ENCODE results near the gene TUBB4B. TPM values are rescaled to one million over a fixed set of nuclear protein-coding genes. Genes with fewer than 3 reads are reported as not detected.

The TUBB4B gene
- total RNA-seq, 2 donors from 2014 or later, result 79.1 to 171 TPM

DNA sequence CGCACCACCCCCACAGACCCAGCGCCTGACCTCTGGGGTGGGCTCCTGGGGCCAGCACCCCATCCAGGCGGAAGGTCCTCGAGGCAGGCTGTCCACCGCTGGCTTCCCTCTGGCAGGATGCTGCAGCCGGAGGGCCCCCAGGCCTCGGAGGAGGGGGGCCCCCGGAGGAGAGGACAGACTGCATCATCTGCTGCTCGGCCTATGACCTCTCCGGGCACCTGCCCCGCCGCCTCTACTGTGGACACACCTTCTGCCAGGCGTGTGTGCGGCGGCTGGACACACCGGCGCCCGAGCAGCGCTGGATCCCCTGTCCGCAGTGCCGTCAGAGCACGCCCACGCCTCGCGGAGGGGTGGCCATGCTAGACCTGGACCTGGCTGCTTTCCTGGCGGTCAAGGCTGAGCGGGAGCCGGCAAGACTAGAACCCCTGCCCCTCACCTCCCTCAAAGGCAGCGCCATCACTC, 12.6 kb upstream of the TUBB4B start:
- intact Hi-C loops (cut with DNase I), result no loop called here
- Histone ChIP-seq H3K4me3 (no peak overlapping the region), H3K36me3 (replicated peaks in 1 of 2; ENCODE audit: insufficient read depth in 1 of 2, low read depth in 2 of 2) (no peaks in the 10 kb centered on the region), H3K9me3 (no peaks in the 10 kb centered on the region), H3K27ac (no peak overlapping the region), H3K4me1 (peaks cover 29% of the 10 kb centered on the region), H3K27me3 (peaks cover 0 to 16% of the 10 kb centered on the region in 2 donors)
- WGBS, 2 donors, result 39% methylated on average over 26 of the region's 29 CpGs; no CpG with 5 or more reads in 1 of the 2 donors
- TF ChIP-seq, protein P1, sequence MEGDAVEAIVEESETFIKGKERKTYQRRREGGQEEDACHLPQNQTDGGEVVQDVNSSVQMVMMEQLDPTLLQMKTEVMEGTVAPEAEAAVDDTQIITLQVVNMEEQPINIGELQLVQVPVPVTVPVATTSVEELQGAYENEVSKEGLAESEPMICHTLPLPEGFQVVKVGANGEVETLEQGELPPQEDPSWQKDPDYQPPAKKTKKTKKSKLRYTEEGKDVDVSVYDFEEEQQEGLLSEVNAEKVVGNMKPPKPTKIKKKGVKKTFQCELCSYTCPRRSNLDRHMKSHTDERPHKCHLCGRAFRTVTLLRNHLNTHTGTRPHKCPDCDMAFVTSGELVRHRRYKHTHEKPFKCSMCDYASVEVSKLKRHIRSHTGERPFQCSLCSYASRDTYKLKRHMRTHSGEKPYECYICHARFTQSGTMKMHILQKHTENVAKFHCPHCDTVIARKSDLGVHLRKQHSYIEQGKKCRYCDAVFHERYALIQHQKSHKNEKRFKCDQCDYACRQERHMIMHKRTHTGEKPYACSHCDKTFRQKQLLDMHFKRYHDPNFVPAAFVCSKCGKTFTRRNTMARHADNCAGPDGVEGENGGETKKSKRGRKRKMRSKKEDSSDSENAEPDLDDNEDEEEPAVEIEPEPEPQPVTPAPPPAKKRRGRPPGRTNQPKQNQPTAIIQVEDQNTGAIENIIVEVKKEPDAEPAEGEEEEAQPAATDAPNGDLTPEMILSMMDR (IDR thresholded peaks at IDR 0.05), result no peak
- no peak for TF ChIP-seq POLR2A (IDR thresholded peaks at IDR 0.05)
- DNase-seq (no peak), ATAC-seq (no peak)

DNA sequence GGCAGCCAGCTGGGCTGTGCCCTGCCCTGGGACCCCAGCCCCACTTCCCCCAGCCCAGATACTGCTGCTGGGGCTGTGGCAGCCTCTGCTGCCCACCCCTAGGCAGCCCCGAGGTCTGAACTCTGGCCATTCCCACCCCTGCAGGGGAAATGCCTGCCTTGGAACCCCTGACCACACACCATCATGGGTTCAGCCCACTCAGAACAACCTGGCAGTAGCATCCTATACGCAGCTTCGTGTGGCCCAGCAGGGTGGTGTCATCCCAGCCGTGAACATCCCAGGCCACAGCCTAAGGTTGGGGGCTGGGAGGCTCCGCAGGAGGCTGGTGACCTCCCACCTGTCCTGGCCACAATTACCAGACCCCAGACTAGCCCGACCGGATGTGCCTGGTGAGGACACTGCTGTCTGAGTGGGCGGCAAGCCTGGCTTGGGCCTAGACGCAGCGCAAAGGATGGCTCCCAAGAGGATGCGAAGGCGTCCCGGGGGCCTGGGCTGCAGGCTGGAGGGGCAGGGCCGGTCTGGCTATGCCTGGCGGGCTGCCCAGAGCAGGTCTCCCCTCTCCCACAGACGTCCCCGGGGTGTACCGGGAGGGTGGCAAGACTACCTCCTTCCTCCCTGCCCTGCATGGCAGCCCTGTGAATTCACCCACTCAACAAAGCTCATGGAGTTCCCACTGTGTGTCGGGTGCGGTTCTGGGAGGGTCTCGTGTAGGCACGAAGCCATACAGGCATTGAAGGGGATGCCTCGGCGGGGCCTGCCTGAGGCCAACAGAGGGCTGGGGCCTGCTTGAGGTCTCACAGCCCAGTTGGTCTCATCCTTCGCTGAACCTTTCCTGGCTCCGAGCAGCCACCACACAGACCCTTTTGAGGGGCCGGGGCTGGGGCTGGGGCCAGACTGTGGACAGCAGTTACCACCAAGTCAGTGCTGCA, 11.9 kb upstream of the TUBB4B start:
- peaks cover 0 to 18% of the 10 kb centered on the region in 2 donors for H3K27me3 ChIP-seq

DNA sequence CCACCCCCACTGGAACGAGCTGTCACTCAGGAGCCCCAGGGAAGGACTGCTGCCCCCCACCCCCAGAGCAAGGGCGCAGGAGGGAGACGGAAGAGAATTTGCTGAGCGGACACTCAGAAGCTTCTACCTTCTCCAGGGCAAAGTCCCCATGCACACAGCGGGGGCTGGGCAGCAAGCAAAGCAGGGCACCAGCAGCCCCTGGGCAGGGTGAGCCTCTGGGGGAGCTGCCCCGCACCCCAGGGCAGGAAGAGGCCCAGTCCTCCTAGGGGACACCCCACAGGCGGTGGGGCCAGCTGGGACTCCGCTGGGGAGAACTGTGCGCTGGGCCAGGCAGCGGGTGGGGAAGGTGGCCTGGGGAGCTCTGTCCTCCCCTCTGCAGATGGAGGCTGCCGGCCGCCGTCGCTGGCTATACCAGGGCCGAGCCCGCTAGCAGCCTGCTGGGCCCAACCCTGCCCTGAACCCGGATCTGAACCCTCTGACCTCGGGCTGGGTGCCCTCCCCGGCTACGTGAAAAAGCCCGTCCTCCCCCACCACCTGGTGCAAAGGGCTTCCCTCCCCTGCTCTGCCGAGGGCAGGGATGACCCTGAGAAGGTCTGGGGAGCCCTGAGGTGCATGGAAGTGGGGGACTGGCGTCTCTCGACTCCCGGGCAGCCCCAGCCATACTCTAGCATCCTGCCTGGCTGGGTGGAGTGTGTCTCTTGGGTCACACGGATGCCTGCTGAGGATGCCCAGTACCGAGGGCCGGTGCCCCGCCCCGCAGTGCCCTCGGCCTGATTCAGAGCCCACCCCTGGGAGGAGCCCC, 11.0 kb upstream of the TUBB4B start:
- Histone ChIP-seq H3K36me3 (replicated peaks in 1 of 2; ENCODE audit: insufficient read depth in 1 of 2, low read depth in 2 of 2) (no peaks in the 10 kb centered on the region), H3K9me3 (no peaks in the 10 kb centered on the region), H3K27me3 (peaks cover 0 to 20% of the 10 kb centered on the region in 2 donors), H3K4me3 (no peak overlapping the region), H3K4me1 (peaks cover 22% of the 10 kb centered on the region), H3K27ac (no peak overlapping the region)
- WGBS, 2 donors, result 54 to 65% methylated on average over 10 to 29 of the region's 31 CpGs
- ATAC-seq (no peak), DNase-seq (no peak)
- intact Hi-C loops (cut with DNase I), result loop anchor here (5.0 kb wide), 2 partner anchors 38 to 113 kb away; no protein-coding TSS in a partner anchor
- TF ChIP-seq, protein P1 (IDR thresholded peaks at IDR 0.05), result no peak
- TF ChIP-seq POLR2A (IDR thresholded peaks at IDR 0.05), result no peak

More for the DNA sequence above, 11.9 kb upstream of the TUBB4B start:
- Histone ChIP-seq H3K27ac (no peak overlapping the region), H3K9me3 (no peaks in the 10 kb centered on the region), H3K4me1 (peaks cover 23% of the 10 kb centered on the region), H3K4me3 (no peak overlapping the region), H3K36me3 (replicated peaks in 1 of 2; ENCODE audit: insufficient read depth in 1 of 2, low read depth in 2 of 2) (no peaks in the 10 kb centered on the region)
- WGBS, 2 donors, result 61 to 70% methylated on average over 21 to 26 of the region's 27 CpGs
- no peak for ATAC-seq
- intact Hi-C loops (cut with DNase I), result no loop called here
- TF ChIP-seq, protein P1 (IDR thresholded peaks at IDR 0.05), result no peak
- no peak for TF ChIP-seq POLR2A (IDR thresholded peaks at IDR 0.05)
- no peak for DNase-seq

DNA sequence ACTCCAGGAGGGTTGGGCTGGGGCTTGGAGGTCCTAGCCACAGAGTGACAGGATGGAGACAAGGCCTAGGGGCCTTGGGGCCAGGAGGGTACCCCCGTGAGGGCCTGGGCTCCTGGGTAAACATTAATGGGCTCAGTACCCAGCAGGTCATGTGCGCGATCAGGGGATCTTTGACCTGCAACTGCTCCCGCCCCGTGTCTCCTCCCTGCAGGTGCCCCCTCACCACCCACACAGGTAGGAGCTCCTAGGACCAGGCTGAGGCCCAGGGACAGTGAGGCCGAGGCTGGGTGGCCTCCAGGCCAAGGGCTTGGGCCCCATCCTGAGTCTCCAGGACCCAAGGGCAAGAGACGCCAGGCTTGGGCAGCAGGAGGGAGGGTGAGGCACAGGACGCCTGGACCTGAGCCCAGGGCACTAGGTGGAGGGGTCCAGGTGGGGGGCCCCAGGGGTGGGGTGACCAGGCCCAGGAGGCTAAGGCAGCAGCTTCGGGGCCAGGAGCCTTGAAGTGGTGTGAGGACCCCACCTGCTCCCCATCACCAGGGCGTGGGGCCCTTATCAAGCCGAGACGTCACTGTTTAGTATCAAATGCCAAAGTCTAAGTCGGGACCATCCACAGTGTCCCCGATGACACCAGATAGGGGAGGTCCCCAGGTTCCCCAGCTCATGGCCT, 10.2 kb upstream of the TUBB4B start, which contains the start of gene SLC34A3:
TSS of gene SLC34A3 (plus strand) at position 197 of the 667 bp plus-strand sequence. CDS start 802 bp downstream, outside the sequence.
- Histone ChIP-seq H3K4me1 (peaks cover 23% of the 10 kb centered on the region), H3K9me3 (no peaks in the 10 kb centered on the region), H3K27me3 (peaks cover 0 to 24% of the 10 kb centered on the region in 2 donors), H3K27ac (no peak within 1 kb of the TSS), H3K36me3 (replicated peaks in 1 of 2; ENCODE audit: insufficient read depth in 1 of 2, low read depth in 2 of 2) (no peaks in the 10 kb centered on the region), H3K4me3 (no peak within 1 kb of the TSS)
- whole genome bisulfite sequencing, 2 donors, result 63 to 68% methylated on average over 7 to 14 of the region's 14 CpGs
- DNase-seq, result no peak
- intact Hi-C loops (cut with DNase I), result loop anchor here (5.0 kb wide), 2 partner anchors 39 to 114 kb away; no protein-coding TSS in a partner anchor
- ATAC-seq, result no peak
- TF ChIP-seq POLR2A (IDR thresholded peaks at IDR 0.05), result no peak
- TF ChIP-seq, protein P1 (IDR thresholded peaks at IDR 0.05), result no peak
